GM19043 (cell line): ENCODE measurements around the gene TRUB1.
"Not testable (repeated sequence)": the region's sequence is repeated elsewhere in the genome, so short reads cannot be mapped to it uniquely, and the experiment has no call there.

Experiments
- ATAC-seq: cut with Tn5 transposase; IDR thresholded peaks from one replicate; pipeline ENCODE4 v1.9.1; 2021; ENCODE audit warnings: low read depth; ENCODE audit not compliant: unreplicated experiment

TRUB1 gene

DNA sequence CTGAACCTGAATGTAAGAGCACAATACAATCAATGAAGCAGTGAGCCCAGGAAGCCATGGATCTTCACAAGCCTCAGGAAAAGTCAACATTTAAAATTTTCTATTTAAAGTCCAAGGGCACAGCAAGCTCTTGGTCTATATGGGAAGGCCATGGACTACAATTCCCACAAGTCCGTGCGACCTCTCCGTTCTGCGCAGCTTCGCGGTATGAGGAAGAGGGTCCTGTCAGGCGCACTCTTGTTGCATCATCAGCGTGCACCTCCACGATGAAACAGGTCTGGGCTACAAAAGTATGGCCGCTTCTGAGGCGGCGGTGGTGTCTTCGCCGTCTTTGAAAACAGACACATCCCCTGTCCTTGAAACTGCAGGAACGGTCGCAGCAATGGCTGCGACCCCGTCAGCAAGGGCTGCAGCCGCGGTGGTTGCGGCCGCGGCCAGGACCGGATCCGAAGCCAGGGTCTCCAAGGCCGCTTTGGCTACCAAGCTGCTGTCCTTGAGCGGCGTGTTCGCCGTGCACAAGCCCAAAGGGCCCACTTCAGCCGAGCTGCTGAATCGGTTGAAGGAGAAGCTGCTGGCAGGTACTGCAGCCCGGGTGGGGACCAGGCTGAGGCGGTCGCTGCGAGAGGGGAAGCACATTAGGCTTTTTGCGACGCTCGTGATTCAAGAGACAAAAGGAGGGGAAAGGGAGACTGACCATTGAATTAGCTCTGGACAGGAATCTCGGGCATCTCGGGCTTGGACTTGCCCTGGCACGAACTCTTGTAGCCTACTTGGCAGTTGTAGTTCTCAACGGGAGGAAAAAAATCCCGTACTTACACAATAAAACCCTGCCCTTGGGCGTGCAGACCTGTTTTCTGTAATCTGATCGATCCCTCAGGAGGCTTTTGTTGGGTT is at the start of gene TRUB1:
TRUB1 (plus strand) TSS at position 234 of the 894 bp plus-strand sequence; CDS start at position 293, 59 bp downstream.
- ATAC-seq = peak; percentile 99

DNA sequence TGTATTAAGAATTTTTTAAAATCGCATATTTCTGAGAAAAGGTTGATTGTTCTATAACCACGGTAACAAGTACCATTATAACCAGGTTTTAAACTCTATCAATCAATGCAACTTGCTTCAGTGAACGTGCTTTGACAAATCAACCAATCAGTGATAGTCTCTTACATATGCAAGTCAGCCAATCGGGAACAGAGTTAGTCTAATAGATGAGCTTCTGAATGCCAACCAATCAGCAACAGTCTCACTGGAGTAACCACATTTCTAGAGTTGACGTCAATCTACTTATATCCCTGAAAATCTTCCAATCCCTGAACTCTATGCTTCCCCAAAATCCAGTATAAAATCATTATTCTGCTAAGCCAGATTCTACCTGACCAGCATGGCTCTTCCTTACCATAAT is 44.7 kb upstream of the TRUB1 start:
- no peak for ATAC-seq

DNA sequence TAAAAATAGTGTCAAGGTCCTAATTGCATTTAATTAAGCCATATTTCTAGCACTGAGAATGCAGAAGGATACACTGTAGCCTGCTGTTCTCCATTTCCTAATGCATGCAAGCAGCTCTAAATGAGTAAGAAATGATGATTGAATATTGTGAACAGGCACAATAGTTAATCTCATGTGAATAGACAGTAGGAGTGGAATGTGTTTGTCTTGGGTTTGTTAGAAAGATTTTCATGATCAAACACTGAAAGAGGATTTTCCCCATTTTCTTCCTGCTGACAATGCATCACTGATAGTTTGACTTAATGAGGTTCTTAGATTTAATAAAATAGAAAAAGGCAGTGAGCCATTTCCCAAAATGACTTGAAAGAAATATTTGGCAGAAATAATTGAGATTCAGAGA is 43.1 kb upstream of the TRUB1 start:
- no peak for ATAC-seq

GRCh38 chr10:114897011-114897410 is 41.0 kb upstream of the TRUB1 start:
- ATAC-seq = not testable (repeated sequence)

- ATAC-seq = no peak
These were observed 40.4 kb upstream of the TRUB1 start for GRCh38 chr10:114897593-114897992.

DNA sequence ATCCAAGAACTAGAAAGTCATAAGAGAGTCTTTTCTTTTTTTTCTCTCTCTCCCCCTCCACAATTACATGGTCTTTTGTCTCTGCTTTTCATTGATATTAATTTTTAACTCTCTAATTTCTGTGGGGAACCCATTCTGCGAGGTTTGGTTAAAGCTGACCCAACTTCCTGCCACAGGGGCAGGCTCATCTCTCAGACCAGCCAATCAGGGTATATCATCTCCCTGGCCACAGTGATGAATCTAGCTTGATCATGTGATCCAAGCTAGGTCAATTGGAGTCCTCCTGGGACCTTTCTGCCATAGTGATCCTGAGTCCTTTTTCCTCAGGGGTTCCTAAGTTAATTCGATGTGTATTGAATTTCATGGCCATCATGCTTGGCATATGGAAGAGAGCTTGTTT is 38.0 kb upstream of the TRUB1 start:
- no peak for ATAC-seq

GRCh38 chr10:114900658-114901057 is 37.3 kb upstream of the TRUB1 start:
- ATAC-seq = no peak

DNA sequence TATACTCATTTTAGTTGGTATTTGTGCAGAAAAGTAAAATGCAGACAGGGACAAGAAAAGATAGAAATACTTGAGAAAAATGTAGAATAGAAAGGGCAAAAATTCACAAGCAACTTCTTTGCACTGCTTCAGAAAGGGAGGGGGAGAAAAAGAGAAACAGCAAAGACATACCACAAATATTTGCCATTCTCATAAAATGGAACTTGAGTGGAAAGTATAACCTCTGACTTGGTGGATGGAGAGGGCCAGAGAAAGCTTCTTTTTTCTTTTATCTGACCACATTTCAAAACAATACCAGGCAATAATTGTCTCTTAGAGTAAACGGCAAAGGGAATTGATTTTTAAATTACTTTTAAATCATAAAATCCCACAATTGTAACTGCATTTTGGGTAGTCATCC is 35.8 kb upstream of the TRUB1 start:
- no peak for ATAC-seq

DNA sequence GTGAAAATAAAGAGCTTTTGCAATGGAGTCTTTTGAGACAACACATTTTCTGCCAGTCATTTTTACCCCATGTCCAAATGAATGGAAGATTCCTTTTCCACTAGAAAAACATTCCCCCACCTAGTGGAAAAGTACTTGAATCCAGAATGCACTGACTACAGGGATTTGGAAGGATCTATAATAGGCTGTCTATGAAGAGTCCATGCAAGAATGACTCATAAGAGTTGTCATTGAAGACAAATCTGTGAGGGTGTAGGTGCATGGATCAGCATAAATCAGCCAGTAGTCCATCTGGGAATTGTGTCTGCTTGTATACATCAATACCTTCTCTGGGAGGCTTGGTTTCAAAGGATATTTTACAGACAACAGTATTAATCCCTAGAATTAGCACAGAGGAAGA is 32.5 kb upstream of the TRUB1 start:
- ATAC-seq = no peak

DNA sequence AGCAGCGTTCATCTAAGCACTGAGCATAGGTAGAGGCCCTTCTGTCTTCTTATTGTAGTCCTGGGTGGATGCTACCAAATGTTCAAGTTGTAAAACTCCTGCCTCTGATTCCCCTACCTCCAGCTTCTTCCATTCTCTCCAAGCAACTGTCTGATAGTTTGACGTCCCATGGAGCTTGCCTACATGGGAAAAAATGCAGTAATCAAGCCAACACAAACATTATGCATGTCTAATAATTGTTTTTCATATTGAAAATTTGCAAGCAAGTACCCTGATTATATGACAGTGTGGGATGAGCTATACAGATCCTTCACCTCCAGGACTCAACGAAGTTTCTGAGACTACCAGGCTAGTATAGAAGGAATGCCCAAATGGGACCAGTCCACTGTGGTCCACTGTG is 31.0 kb upstream of the TRUB1 start:
- no peak for ATAC-seq

- no peak for ATAC-seq
These were observed 29.1 kb upstream of the TRUB1 start for GRCh38 chr10:114908896-114909295.

GRCh38 chr10:114911052-114911711 is 26.8 kb upstream of the TRUB1 start:
- ATAC-seq = peak; percentile 64

DNA sequence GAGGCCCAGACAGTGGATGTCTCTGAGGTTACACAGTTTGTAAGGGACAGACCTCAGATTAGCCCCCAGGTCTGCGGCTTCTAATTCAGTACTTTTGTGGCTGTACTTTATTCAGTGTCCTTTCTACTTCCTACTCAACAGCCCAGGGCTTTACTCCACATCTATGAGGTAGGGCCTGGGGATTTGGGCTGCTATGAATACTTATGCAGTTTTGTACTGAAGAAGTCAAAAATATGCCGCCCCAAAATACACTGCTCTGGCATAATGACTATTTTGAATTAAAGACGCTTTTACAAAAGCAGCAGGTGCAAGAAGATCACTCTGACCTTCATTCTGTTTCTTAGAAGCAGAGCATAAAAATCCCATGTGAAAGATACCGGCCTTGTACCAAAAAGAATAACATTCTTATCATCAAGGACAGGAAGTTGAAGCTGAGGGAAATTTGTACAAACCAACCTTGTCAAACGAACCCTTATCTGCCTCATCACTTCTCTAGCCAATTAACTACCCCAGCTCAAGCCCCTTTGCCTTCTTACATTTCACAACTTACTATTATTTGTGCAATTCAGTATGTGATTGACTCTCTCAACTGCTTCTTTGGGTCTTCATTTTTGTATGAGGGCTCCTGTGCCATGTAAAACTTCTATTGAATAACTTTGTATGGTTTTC is 26.1 kb upstream of the TRUB1 start:
- no peak for ATAC-seq

DNA sequence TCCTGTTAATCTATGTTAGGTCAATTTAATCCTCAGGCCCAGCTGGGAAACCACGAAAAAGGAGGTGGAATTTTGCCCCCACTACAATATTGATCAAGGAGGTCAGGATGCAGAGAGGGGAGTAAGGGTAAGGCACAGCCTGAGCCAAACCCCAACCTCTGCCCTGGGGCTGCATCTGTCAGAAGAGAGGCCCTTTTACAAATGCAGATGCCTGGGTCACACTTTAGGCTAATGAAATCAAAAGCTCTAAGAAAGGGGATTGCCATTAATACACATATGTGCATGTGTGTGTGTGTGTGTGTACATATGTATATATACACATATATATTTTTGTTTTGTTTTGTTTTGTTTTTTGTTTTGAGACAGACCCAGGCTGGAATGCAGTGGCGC is 25.5 kb upstream of the TRUB1 start:
- ATAC-seq = no peak

- ATAC-seq = no peak
These were observed 23.4 kb upstream of the TRUB1 start for GRCh38 chr10:114914560-114914959.

DNA sequence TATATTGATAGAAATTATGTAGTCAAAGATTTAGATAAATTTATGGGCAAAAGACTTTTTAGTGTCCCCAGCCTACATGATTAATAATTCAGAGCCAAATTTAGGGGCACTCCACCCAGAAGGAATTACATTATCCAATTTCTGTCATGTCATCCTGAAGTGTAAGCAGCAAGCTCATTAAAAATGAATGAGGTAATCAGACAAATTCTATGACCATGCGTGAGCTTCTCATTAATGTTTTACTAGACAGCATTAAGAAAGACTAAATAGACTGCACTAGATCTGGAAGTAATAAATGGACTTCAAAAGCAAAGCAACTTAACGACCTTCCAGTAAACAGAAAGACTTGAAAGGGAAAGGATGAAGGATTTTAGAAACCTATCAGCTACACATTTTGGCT is 22.7 kb upstream of the TRUB1 start:
- ATAC-seq = no peak

DNA sequence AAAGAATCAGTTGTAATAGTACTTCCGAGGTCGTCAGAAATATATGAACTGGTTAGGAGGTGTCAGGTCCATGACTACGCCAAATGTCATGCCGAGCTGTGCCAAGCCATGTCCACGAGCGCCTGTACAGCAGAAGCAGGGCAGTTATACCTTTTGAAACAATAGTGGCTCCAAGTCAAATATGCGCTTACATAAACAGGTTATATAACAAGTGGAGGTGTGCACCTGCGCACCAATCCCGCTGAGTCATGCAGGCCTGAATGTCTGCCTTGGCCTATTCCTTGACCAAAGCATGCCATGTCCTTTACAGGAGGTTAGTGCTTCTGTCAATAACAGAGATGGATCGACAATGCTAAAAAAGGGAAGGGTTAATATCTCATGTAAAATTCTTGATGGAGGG is 21.3 kb upstream of the TRUB1 start:
- no peak for ATAC-seq

GRCh38 chr10:114917459-114917858 is 20.5 kb upstream of the TRUB1 start:
- no peak for ATAC-seq

- ATAC-seq = no peak
These were observed 19.9 kb upstream of the TRUB1 start for GRCh38 chr10:114917927-114918672.

DNA sequence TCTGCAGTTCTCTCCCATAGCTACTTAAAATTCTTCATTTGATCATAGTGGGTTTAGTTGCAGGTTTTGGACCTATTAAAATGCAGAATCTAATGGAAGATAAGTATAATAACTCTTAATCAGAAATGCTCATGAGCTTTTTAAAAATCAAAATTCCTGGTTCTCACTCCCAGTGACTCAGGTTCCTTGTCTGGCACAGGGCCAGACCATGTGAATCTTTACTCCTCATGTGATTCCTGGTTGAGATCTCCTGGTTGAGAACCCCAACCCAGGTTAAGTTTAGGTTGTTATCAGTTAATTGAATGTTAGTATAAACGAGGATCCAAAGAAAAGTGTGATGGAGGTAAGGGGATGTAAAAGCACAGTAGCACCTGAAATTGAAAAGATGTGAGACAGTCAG is 17.5 kb upstream of the TRUB1 start:
- ATAC-seq = no peak

- ATAC-seq = no peak
These were observed 16.0 kb upstream of the TRUB1 start for GRCh38 chr10:114922003-114922402.
